ENCODE measurements around the gene CNN2.
A peak's percentile ranks its signal among the peaks of the same experiment; 100 is the strongest.

CNN2 gene
- total RNA-seq, result 341 to 408 (median 387) reads per million in 3 donors

- Histone ChIP-seq H3K4me3 (ENCODE audit: insufficient read depth, low read depth, low read length, poor library complexity, severe bottlenecking) (peak within 1 kb of the TSS; percentile 96), H3K27me3 (replicated peaks; ENCODE audit: control insufficient read depth, insufficient read depth, low read length, poor library complexity, severe bottlenecking) (no peaks in the 10 kb centered on the region), H3K4me1 (ENCODE audit: control insufficient read depth, insufficient read depth, low read length, poor library complexity, severe bottlenecking) (peaks cover 29% of the 10 kb centered on the region), H3K27ac (ENCODE audit: insufficient read depth, low read length, poor library complexity, severe bottlenecking) (peak within 1 kb of the TSS; percentile 84), H3K36me3 (ENCODE audit: control insufficient read depth, insufficient read depth, low read length) (no peaks in the 10 kb centered on the region), H3K9me3 (ENCODE audit: control insufficient read depth, low read length) (no peaks in the 10 kb centered on the region)
- peak; percentile 43 to 62 (median 45) for DNase-seq
Observed at GRCh38 chr19:1025960-1026782, at the start of gene CNN2. Gene CNN2 (plus strand): TSS chr19:1026608. CDS start chr19:1026662, 54 bp downstream.

GRCh38 chr19:977058-977464, 49.3 kb upstream of the CNN2 start:
- no peak for DNase-seq
- Histone ChIP-seq H3K4me3 (ENCODE audit: insufficient read depth, low read depth, low read length, poor library complexity, severe bottlenecking) (no peak overlapping the region), H3K9me3 (ENCODE audit: control insufficient read depth, low read length) (no peaks in the 10 kb centered on the region), H3K27me3 (replicated peaks; ENCODE audit: control insufficient read depth, insufficient read depth, low read length, poor library complexity, severe bottlenecking) (no peaks in the 10 kb centered on the region), H3K4me1 (ENCODE audit: control insufficient read depth, insufficient read depth, low read length, poor library complexity, severe bottlenecking) (no peaks in the 10 kb centered on the region), H3K27ac (ENCODE audit: insufficient read depth, low read length, poor library complexity, severe bottlenecking) (no peak overlapping the region), H3K36me3 (ENCODE audit: control insufficient read depth, insufficient read depth, low read length) (no peaks in the 10 kb centered on the region)

- H3K27ac ChIP-seq (ENCODE audit: insufficient read depth, low read length, poor library complexity, severe bottlenecking), result no peak overlapping the region
- peaks cover 16% of the 10 kb centered on the region for H3K4me1 ChIP-seq (ENCODE audit: control insufficient read depth, insufficient read depth, low read length, poor library complexity, severe bottlenecking)
- H3K9me3 ChIP-seq (ENCODE audit: control insufficient read depth, low read length), result no peaks in the 10 kb centered on the region
- H3K36me3 ChIP-seq (ENCODE audit: control insufficient read depth, insufficient read depth, low read length), result no peaks in the 10 kb centered on the region
- no peak for DNase-seq
- no peaks in the 10 kb centered on the region for H3K27me3 ChIP-seq (replicated peaks; ENCODE audit: control insufficient read depth, insufficient read depth, low read length, poor library complexity, severe bottlenecking)
- no peak overlapping the region for H3K4me3 ChIP-seq (ENCODE audit: insufficient read depth, low read depth, low read length, poor library complexity, severe bottlenecking)
Observed at GRCh38 chr19:979318-979741, 47.1 kb upstream of the CNN2 start.

GRCh38 chr19:980133-980998, 46.0 kb upstream of the CNN2 start:
- no peak overlapping the region for H3K4me3 ChIP-seq (ENCODE audit: insufficient read depth, low read depth, low read length, poor library complexity, severe bottlenecking)
- no peak for DNase-seq
- H3K36me3 ChIP-seq (ENCODE audit: control insufficient read depth, insufficient read depth, low read length), result no peaks in the 10 kb centered on the region
- H3K27ac ChIP-seq (ENCODE audit: insufficient read depth, low read length, poor library complexity, severe bottlenecking), result no peak overlapping the region
- no peaks in the 10 kb centered on the region for H3K9me3 ChIP-seq (ENCODE audit: control insufficient read depth, low read length)
- no peaks in the 10 kb centered on the region for H3K27me3 ChIP-seq (replicated peaks; ENCODE audit: control insufficient read depth, insufficient read depth, low read length, poor library complexity, severe bottlenecking)
- peaks cover 16% of the 10 kb centered on the region for H3K4me1 ChIP-seq (ENCODE audit: control insufficient read depth, insufficient read depth, low read length, poor library complexity, severe bottlenecking)

GRCh38 chr19:982567-983170, 43.7 kb upstream of the CNN2 start:
- no peak overlapping the region for H3K4me3 ChIP-seq (ENCODE audit: insufficient read depth, low read depth, low read length, poor library complexity, severe bottlenecking)
- H3K36me3 ChIP-seq (ENCODE audit: control insufficient read depth, insufficient read depth, low read length), result peaks cover 10% of the 10 kb centered on the region
- peak; percentile 48 to 61 (median 51) for DNase-seq
- H3K27me3 ChIP-seq (replicated peaks; ENCODE audit: control insufficient read depth, insufficient read depth, low read length, poor library complexity, severe bottlenecking), result no peaks in the 10 kb centered on the region
- no peaks in the 10 kb centered on the region for H3K9me3 ChIP-seq (ENCODE audit: control insufficient read depth, low read length)
- H3K27ac ChIP-seq (ENCODE audit: insufficient read depth, low read length, poor library complexity, severe bottlenecking), result no peak overlapping the region
- peaks cover 16% of the 10 kb centered on the region for H3K4me1 ChIP-seq (ENCODE audit: control insufficient read depth, insufficient read depth, low read length, poor library complexity, severe bottlenecking)

- Histone ChIP-seq H3K27ac (ENCODE audit: insufficient read depth, low read length, poor library complexity, severe bottlenecking) (peak within 1 kb of the TSS; percentile 76), H3K4me1 (ENCODE audit: control insufficient read depth, insufficient read depth, low read length, poor library complexity, severe bottlenecking) (peaks cover 16% of the 10 kb centered on the region), H3K36me3 (ENCODE audit: control insufficient read depth, insufficient read depth, low read length) (peaks cover 14% of the 10 kb centered on the region), H3K4me3 (ENCODE audit: insufficient read depth, low read depth, low read length, poor library complexity, severe bottlenecking) (peak within 1 kb of the TSS; percentile 77), H3K9me3 (ENCODE audit: control insufficient read depth, low read length) (no peaks in the 10 kb centered on the region), H3K27me3 (replicated peaks; ENCODE audit: control insufficient read depth, insufficient read depth, low read length, poor library complexity, severe bottlenecking) (no peaks in the 10 kb centered on the region)
- peak; percentile 74 to 87 (median 75) for DNase-seq
Observed at GRCh38 chr19:984165-984967, 42.0 kb upstream of the CNN2 start, which contains the start of gene WDR18. Gene WDR18 (plus strand): TSS chr19:984345. CDS start chr19:984354, 9 bp downstream.

- Histone ChIP-seq H3K27ac (ENCODE audit: insufficient read depth, low read length, poor library complexity, severe bottlenecking) (no peak overlapping the region), H3K36me3 (ENCODE audit: control insufficient read depth, insufficient read depth, low read length) (peaks cover 22% of the 10 kb centered on the region), H3K9me3 (ENCODE audit: control insufficient read depth, low read length) (no peaks in the 10 kb centered on the region), H3K27me3 (replicated peaks; ENCODE audit: control insufficient read depth, insufficient read depth, low read length, poor library complexity, severe bottlenecking) (no peaks in the 10 kb centered on the region), H3K4me1 (ENCODE audit: control insufficient read depth, insufficient read depth, low read length, poor library complexity, severe bottlenecking) (peaks cover 16% of the 10 kb centered on the region), H3K4me3 (ENCODE audit: insufficient read depth, low read depth, low read length, poor library complexity, severe bottlenecking) (no peak overlapping the region)
- no peak for DNase-seq
Observed at GRCh38 chr19:986083-986482, 40.3 kb upstream of the CNN2 start.

- H3K4me3 ChIP-seq (ENCODE audit: insufficient read depth, low read depth, low read length, poor library complexity, severe bottlenecking), result no peak overlapping the region
- H3K36me3 ChIP-seq (ENCODE audit: control insufficient read depth, insufficient read depth, low read length), result peaks cover 27% of the 10 kb centered on the region
- H3K27ac ChIP-seq (ENCODE audit: insufficient read depth, low read length, poor library complexity, severe bottlenecking), result no peak overlapping the region
- DNase-seq, result no peak
- H3K27me3 ChIP-seq (replicated peaks; ENCODE audit: control insufficient read depth, insufficient read depth, low read length, poor library complexity, severe bottlenecking), result no peaks in the 10 kb centered on the region
- H3K9me3 ChIP-seq (ENCODE audit: control insufficient read depth, low read length), result no peaks in the 10 kb centered on the region
- H3K4me1 ChIP-seq (ENCODE audit: control insufficient read depth, insufficient read depth, low read length, poor library complexity, severe bottlenecking), result peaks cover 9% of the 10 kb centered on the region
Observed at GRCh38 chr19:988081-988480, 38.3 kb upstream of the CNN2 start.

- H3K9me3 ChIP-seq (ENCODE audit: control insufficient read depth, low read length), result no peaks in the 10 kb centered on the region
- no peak overlapping the region for H3K4me3 ChIP-seq (ENCODE audit: insufficient read depth, low read depth, low read length, poor library complexity, severe bottlenecking)
- peaks cover 5% of the 10 kb centered on the region for H3K4me1 ChIP-seq (ENCODE audit: control insufficient read depth, insufficient read depth, low read length, poor library complexity, severe bottlenecking)
- H3K27me3 ChIP-seq (replicated peaks; ENCODE audit: control insufficient read depth, insufficient read depth, low read length, poor library complexity, severe bottlenecking), result no peaks in the 10 kb centered on the region
- H3K36me3 ChIP-seq (ENCODE audit: control insufficient read depth, insufficient read depth, low read length), result peaks cover 31% of the 10 kb centered on the region
- no peak overlapping the region for H3K27ac ChIP-seq (ENCODE audit: insufficient read depth, low read length, poor library complexity, severe bottlenecking)
- no peak for DNase-seq
Observed at GRCh38 chr19:988510-988909, 37.9 kb upstream of the CNN2 start.
